Measurements from ENCODE around the gene NPY1R. TPM values are rescaled to one million over a fixed set of nuclear protein-coding genes. Genes with fewer than 3 reads are reported as not detected.

The NPY1R gene
- total RNA-seq = 0.09 and 0.34 TPM in 2 replicates

GRCh38 chr4:163332526-163333406 lies at the start of gene NPY1R:
TSS of gene NPY1R (minus strand) at chr4:163332596. CDS start at chr4:163326554, 6,042 bp downstream.
- DNase-seq = peak; percentile 87

DNA sequence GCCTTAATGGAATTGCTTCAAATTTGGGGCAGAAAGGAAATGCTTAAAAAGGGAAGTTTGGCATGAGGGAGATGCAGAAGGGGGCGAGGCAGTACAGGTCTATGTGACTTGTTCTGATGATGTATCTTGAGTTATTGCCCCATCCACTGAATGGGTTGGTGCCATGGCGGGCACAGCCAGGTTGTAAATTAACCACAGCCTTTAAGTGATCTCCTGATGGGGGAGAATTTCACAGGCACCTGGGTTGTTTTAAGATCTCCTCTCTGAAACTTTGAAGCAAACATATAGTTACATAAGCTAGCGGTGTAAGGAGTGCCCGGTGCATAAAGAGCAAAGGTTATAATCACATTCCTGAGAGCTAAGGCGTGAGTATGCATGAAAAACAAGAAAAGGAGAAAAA lies 48.3 kb upstream of the NPY1R start:
- no peak for DNase-seq

DNA sequence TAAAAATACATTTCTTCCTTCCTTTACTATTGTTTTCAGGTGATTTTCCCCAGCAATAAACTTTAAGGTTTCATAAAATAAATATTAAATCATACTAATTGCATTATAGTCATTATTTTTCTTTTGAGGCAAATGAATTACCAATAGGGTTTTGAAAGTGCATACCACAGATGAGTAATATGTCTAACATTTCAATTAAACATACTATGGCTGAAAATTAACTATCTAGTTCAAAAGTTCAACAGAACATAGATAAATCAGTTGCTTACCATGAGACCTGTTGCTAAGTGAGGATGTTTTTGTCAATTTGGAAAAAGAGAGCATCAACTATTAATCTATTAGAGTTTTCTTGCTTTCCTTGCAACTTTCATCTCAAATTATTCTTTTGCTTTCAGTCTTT lies 46.3 kb upstream of the NPY1R start:
- DNase-seq = no peak

- DNase-seq = no peak
Measured at GRCh38 chr4:163372029-163372428, 39.6 kb upstream of the NPY1R start.

DNA sequence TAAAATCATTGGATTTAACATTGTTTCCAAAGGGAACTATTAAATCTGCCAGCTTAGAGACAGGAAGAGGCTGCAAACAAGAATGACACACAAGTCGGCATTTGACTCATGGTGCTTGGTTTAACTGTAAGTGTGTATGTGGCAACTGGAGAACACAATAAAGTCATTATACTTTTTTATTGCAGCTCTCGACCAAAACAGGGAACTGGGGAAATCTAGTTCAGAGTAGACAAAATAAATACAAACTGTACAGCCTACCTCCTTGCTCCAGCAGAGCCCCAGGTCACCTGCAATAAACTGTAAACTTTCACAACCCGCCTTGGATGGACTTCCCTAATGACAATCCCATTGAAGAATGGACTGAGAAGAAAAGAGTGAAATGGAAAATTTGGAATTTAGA lies 35.3 kb upstream of the NPY1R start:
- no peak for DNase-seq

- no peak for DNase-seq
Measured at GRCh38 chr4:163356104-163356503, 23.7 kb upstream of the NPY1R start.

GRCh38 chr4:163353054-163353453 lies 20.7 kb upstream of the NPY1R start:
- no peak for DNase-seq

- DNase-seq = no peak
Measured at GRCh38 chr4:163350672-163351071, 18.3 kb upstream of the NPY1R start.

GRCh38 chr4:163344147-163345125 lies 12.0 kb upstream of the NPY1R start:
- peak; percentile 9 for DNase-seq

- no peak for DNase-seq
Measured at GRCh38 chr4:163343604-163344146, 11.3 kb upstream of the NPY1R start, which contains the start of gene NPY5R. TSS of gene NPY5R (plus strand) at chr4:163343892. CDS start at chr4:163350274, 6,382 bp downstream.

- DNase-seq = no peak
Measured at GRCh38 chr4:163335384-163335783, 3.0 kb upstream of the NPY1R start.

DNA sequence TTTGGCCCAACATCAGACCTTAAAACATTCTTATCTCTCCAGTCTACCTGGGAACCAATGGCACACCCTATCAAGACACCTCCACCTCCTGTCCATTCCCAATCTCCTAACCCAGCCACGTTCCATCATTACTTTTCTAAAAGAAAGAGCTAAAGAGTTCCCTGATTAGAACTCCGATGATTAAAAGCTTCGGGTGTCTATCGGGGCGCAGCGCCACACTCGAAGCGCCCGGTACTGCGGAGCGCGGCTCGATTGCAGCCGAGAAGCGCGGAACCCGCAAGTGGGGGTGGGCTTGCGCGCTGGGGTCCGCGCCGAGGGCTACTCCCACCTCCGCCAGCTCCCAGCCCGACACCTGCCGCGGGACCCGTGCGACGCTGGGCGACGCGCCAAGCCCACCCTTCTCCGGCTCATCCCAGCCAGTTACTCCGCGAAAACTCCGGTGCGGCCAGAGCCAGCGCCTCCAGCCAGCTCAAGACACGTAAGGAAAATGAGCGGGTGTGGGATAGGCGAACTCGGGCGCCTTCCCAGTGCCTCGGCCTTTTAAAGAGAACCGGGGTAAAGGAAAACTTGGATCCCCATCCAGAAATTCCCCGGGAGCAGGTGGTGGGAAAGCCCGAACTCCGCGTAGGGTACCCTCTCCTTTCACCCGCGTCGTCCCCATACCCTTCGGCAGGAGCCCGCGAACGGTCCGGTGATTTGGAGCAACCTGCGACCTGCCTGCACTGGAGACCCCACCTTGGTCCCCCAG lies 593 bp downstream of the NPY1R start:
- peak; percentile 40 for DNase-seq

DNA sequence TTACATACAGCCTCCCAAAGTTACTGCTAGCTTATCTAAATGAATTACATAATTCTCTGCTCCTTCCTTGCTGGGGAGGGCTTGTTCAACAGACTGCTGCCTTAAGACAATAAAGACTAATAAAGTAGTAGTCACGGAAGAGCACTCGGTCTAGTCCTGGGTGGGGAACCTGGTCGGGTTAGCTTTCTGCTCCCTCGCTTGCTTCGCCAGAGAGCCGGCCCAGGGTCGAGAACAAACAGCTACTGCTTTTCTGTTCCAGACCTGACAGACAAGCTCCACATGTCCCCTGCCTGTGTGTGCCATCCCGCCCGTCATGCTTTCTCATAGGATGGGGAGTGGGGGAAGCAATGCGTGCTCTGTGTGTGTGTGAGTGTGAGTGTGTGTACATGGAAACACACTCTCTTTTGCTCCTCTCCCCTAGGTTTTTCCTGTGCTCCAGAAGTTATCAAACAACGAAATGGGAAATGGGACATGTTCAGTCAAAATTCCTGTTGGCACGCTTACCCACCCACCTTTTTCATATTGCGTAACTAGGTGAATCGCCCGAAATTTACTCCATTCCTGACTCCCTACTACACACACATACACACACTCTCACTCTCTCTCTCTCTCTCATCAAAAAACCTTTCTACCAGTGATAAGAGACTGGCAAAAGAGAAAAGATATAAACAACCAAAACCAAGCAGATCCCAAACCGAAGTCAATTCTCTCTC lies 1.3 kb downstream of the NPY1R start:
- DNase-seq = no peak

DNA sequence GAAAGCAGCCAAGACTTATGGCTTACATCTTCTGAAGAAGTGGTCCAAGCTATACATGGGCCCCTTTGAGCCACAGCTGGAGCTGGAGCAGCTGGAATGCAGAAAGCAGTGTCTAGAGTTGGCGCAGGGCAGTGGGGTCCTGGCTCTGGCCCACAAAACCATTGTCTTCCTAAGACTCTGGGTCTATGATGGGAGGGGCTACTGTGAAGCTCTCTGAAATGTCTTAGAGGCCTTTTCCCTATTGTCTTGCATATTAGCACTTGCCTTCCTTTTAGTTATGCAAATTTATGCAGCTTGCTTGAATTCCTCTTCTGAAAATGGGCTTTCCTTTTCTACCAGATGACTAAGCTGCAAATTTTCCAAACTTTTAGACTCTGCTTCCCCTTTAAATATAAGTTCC lies 15.3 kb downstream of the NPY1R start:
- no peak for DNase-seq

- no peak for DNase-seq
Measured at GRCh38 chr4:163309466-163309865, 22.9 kb downstream of the NPY1R start.

DNA sequence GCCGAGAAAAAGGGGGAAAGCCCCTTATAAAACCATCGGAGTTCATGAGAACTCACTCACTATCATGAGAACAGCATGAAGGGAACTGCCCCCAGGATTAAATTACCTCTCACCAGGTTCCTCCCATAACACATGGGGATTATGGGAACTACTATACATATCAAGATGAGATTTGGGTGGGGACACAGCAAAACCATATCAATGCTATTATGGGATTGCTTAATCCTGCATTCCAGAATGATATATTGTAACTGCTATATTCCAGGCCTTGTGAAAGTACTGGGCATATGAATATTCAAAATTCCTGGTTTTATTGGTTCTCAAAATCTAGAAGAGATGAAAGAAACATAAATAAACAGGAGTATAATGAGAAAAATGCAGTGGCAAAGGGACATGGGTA lies 29.3 kb downstream of the NPY1R start:
- DNase-seq = no peak

DNA sequence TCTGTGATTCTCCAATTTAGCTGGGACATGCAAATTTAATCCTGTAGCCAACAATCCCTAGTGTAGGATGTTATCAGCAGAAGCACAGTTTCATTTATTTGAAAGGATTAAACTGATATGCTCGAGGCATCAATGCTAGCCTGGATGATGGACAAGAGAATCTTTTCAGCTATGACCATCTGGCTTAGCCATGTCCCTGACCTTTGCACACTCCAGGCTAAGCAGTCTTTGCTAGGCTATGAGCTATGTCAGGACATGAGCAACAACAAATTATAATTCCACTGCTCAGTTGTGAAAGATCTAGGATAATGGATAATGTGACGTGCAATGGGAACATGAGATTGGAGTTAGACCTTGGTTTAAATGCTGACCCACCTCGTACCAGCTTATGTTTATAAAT lies 32.0 kb downstream of the NPY1R start:
- no peak for DNase-seq

- no peak for DNase-seq
Measured at GRCh38 chr4:163295138-163295537, 37.3 kb downstream of the NPY1R start.

- no peak for DNase-seq
Measured at GRCh38 chr4:163284304-163284703, 48.1 kb downstream of the NPY1R start.

- DNase-seq = no peak
Measured at GRCh38 chr4:163280703-163281519, 51.5 kb downstream of the NPY1R start.

- DNase-seq = no peak
Measured at GRCh38 chr4:163279713-163280112, 52.7 kb downstream of the NPY1R start.

Measured in dermis blood vessel endothelial cell (primary cell).